GM12878 (cell line): ENCODE measurements around the gene DDIT4. TPM values are rescaled to one million over a fixed set of nuclear protein-coding genes. Genes with fewer than 3 reads are reported as not detected.

Source experiments
- CEBPZ ChIP-seq: fragments of 150-350 bp; IDR thresholded peaks from 2 replicates; pipeline ENCODE4 v1.6.1; 2016; ENCODE audit warnings: low read depth, low read length
- EZH2 ChIP-seq: IDR thresholded peaks from 2 replicates; pipeline ENCODE4 v1.6.1; 2012; ENCODE audit warnings: low read depth, mild to moderate bottlenecking, control low read depth, inconsistent platforms, low read length, borderline replicate concordance; ENCODE audit not compliant: control insufficient read depth
- GABPA ChIP-seq: IDR thresholded peaks from 2 replicates; pipeline ENCODE4 v1.6.1; 2014; ENCODE audit warnings: antibody characterized with exemption, low read depth, mild to moderate bottlenecking, inconsistent platforms
- IKZF2 ChIP-seq, 2 experiments: fragments of 450-650 bp; IDR thresholded peaks; 2 replicates each; pipeline ENCODE4 v1.6.1; 2017; ENCODE audit warnings: mild to moderate bottlenecking in 2 of 2, moderate library complexity in 2 of 2
- IRF4 ChIP-seq: IDR thresholded peaks from 2 replicates; pipeline ENCODE4 v1.6.1; 2011; ENCODE audit warnings: low read depth, low read length
- JUND ChIP-seq: IDR thresholded peaks from 2 replicates; pipeline ENCODE4 v1.6.1; 2012; ENCODE audit warnings: low read depth, mild to moderate bottlenecking, low read length, improper control_type of control experiment, moderate library complexity
- KAT2A ChIP-seq: conservative IDR thresholded peaks from 2 replicates; pipeline ENCODE4 v1.6.1; 2011; ENCODE audit warnings: low read depth, low read length; ENCODE audit not compliant: control insufficient read depth
- KLF5 ChIP-seq: fragments of 450-650 bp; IDR thresholded peaks from 2 replicates; pipeline ENCODE4 v1.6.1; 2014; ENCODE audit warnings: mild to moderate bottlenecking; ENCODE audit not compliant: partially characterized antibody
- SIN3A ChIP-seq: IDR thresholded peaks from 2 replicates; pipeline ENCODE4 v1.6.1; 2012; ENCODE audit warnings: low read depth, low read length, improper control_type of control experiment
- SMC3 ChIP-seq: IDR thresholded peaks from 2 replicates; pipeline ENCODE4 v1.6.1; 2011; ENCODE audit warnings: low read length, improper control_type of control experiment, borderline replicate concordance
- ZNF274 ChIP-seq: IDR thresholded peaks from one replicate; pipeline ENCODE4 v1.8.0; 2011; ENCODE audit not compliant: insufficient read length, insufficient read depth
- polyA plus RNA-seq, 11 experiments: library from polyadenylated mRNA; depleted of rRNA in 4 of 11; unstranded in 6 of 11; stranded (reverse) in 5 of 11; fragments of >200 nt; fragmentation: Nextera tagmentation in 4 of 11; fragmentation: Illumina TruSeq in 1 of 11; extraction: Ambion mirVana in 4 of 11; extraction: Trizol in 1 of 11; gene quantifications; 1 replicate in 1 of 11; 2 replicates in 10 of 11; pipeline versions ENCODE4 v1.2.1 to v1.2.3, GENCODE V29; 2011 to 2016; ENCODE audit warnings: inconsistent platforms in 2 of 11, missing spikeins in 2 of 11, low read depth in 1 of 11
- total RNA-seq, 4 experiments: library from RNA; depleted of rRNA in 3 of 4; stranded (reverse); fragments of >200 nt in 3 of 4; fragmentation: Illumina TruSeq in 1 of 4; extraction: Trizol in 1 of 4; gene quantifications; 2 replicates each; pipeline versions ENCODE4 v1.2.1 to v1.2.3, GENCODE V29; 2013 to 2021
- TF ChIP-seq, protein P1 (sequence below): fragments of 450-650 bp; IDR thresholded peaks from 2 replicates; pipeline ENCODE4 v1.6.1; 2017; ENCODE audit warnings: mild to moderate bottlenecking, low read depth, inconsistent platforms; ENCODE audit not compliant: poor library complexity, severe bottlenecking

DDIT4 gene
- total and polyA plus RNA-seq, 10 of the 15 experiments (the other 5 are each of a cell fraction or from before 2014, with no cell fraction given): 2.1 to 277 (median 183) TPM

DNA sequence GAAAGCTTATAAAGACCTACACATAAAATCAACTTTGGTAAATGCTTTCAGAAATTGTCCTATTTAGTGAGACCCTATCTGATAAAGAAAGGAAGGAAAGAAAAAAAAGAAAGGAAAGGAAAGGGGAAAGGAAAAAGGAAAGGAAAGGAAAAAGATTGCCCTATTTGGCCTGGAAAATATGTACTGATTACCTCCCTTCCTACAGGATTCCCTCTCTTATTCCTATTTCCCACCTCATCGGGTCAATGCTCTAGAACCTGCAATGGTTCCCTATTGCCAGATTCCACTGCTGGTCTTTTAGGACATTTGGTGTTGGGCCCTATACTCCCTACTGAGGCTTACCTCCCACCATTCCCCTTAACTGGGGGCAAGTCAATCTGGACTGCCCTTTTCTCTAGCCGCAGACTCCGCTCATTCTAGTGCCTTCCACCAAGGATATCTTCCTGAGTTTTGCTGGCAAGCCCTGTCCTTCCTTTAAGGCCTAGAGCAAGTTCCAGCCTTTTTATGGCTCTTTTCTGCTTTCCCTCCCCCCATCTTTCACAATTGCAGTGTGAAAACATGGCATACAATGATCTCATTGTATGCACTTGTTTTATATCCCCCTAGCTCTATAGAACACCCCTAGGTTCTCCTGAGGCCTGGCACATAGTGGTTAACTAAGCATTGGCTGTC lies 4.4 kb downstream of the DDIT4 start (continued):
- TF ChIP-seq, protein P1, sequence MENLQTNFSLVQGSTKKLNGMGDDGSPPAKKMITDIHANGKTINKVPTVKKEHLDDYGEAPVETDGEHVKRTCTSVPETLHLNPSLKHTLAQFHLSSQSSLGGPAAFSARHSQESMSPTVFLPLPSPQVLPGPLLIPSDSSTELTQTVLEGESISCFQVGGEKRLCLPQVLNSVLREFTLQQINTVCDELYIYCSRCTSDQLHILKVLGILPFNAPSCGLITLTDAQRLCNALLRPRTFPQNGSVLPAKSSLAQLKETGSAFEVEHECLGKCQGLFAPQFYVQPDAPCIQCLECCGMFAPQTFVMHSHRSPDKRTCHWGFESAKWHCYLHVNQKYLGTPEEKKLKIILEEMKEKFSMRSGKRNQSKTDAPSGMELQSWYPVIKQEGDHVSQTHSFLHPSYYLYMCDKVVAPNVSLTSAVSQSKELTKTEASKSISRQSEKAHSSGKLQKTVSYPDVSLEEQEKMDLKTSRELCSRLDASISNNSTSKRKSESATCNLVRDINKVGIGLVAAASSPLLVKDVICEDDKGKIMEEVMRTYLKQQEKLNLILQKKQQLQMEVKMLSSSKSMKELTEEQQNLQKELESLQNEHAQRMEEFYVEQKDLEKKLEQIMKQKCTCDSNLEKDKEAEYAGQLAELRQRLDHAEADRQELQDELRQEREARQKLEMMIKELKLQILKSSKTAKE: no peak
- TF ChIP-seq IKZF2 (IDR thresholded peaks at IDR 0.05) (peak; percentile 31 to 34; a peak in 3 of 4 replicates), EZH2 (no peak), KLF5 (no peak), KAT2A (no peak), SIN3A (no peak), JUND (no peak), CEBPZ (no peak), SMC3 (no peak), IRF4 (no peak), GABPA (no peak), ZNF274 (no peak)
- TF ChIP-seq, all 136 proteins: peak for 3
